ENCODE data around the gene BIRC5.

BIRC5 gene

GRCh38 chr17:78256707-78257591, 42.9 kb downstream of the BIRC5 start:
- no peak for DNase-seq (ENCODE audit: low spot score)

- no peak for DNase-seq (ENCODE audit: low spot score)
Measured at GRCh38 chr17:78257810-78258322, 43.8 kb downstream of the BIRC5 start.

GRCh38 chr17:78258323-78259191, 44.5 kb downstream of the BIRC5 start:
- DNase-seq (ENCODE audit: low spot score): peak; percentile 66

- no peak for DNase-seq (ENCODE audit: low spot score)
Measured at GRCh38 chr17:78259192-78259554, 45.1 kb downstream of the BIRC5 start.

GRCh38 chr17:78263063-78263735, 49.1 kb downstream of the BIRC5 start:
- DNase-seq (ENCODE audit: low spot score): no peak

GRCh38 chr17:78263736-78264340, 49.8 kb downstream of the BIRC5 start:
- no peak for DNase-seq (ENCODE audit: low spot score)

- DNase-seq (ENCODE audit: low spot score): no peak
Measured at GRCh38 chr17:78264590-78264989, 50.5 kb downstream of the BIRC5 start.

GRCh38 chr17:78265121-78265520, 51.1 kb downstream of the BIRC5 start:
- DNase-seq (ENCODE audit: low spot score): no peak

- DNase-seq (ENCODE audit: low spot score): no peak
Measured at GRCh38 chr17:78266231-78266631, 52.2 kb downstream of the BIRC5 start.

GRCh38 chr17:78266771-78267170, 52.7 kb downstream of the BIRC5 start:
- no peak for DNase-seq (ENCODE audit: low spot score)

GRCh38 chr17:78267253-78268073, 53.4 kb downstream of the BIRC5 start:
- no peak for DNase-seq (ENCODE audit: low spot score)

GRCh38 chr17:78268191-78268874, 54.3 kb downstream of the BIRC5 start:
- DNase-seq (ENCODE audit: low spot score): no peak

GRCh38 chr17:78268951-78269905, 55.2 kb downstream of the BIRC5 start:
- no peak for DNase-seq (ENCODE audit: low spot score)

GRCh38 chr17:78269955-78270381, 55.9 kb downstream of the BIRC5 start:
- DNase-seq (ENCODE audit: low spot score): no peak

- no peak for DNase-seq (ENCODE audit: low spot score)
Measured at GRCh38 chr17:78271419-78272170, 57.5 kb downstream of the BIRC5 start.

- no peak for DNase-seq (ENCODE audit: low spot score)
Measured at GRCh38 chr17:78272181-78272913, 58.3 kb downstream of the BIRC5 start.

GRCh38 chr17:78272914-78273258, 58.8 kb downstream of the BIRC5 start:
- no peak for DNase-seq (ENCODE audit: low spot score)

- DNase-seq (ENCODE audit: low spot score): no peak
Measured at GRCh38 chr17:78273813-78274212, 59.8 kb downstream of the BIRC5 start.
